ENCODE measurements around the gene PTH1R. TPM values are rescaled to one million over a fixed set of nuclear protein-coding genes. Genes with fewer than 3 reads are reported as not detected.
A peak's percentile ranks its signal among the peaks of the same experiment; 100 is the strongest.

Gene PTH1R
- total RNA-seq, 1 donor from 2014 or later = not detected

GRCh38 chr3:46884929-46885328, 7.4 kb downstream of the PTH1R start:
- no peak overlapping the region for H3K27ac Mint-ChIP-seq
- no peaks in the 10 kb centered on the region for H3K4me1 Mint-ChIP-seq (ENCODE audit: low read depth)
- DNase-seq (ENCODE audit: low spot score) = no peak
- H3K4me3 Mint-ChIP-seq = no peak overlapping the region
- H3K27me3 Mint-ChIP-seq (ENCODE audit: insufficient read depth) = peaks cover 65% of the 10 kb centered on the region
- intact Hi-C loops (cut with micrococcal nuclease) = no loop called here
- no peaks in the 10 kb centered on the region for H3K9me3 Mint-ChIP-seq
- no peaks in the 10 kb centered on the region for H3K36me3 Mint-ChIP-seq (ENCODE audit: low read depth)

DNA sequence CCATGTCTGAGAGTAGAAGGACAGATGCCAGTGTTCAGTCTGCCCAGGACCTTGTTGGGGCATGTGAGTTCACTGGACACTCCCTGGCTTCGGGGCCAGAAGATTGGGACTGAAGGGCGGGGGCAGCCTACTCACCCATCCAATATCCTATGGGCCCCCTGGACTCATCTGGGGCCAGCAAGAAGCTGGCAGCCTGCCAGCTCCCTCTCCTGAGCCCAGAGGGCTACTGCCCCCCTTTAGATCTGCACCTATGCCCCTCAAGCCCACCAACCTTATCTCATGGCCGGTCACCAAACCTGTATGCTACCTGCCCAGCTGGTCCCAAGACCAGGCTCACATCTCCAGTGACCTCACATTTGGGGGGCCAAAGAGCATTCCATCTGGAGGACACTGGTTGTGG, 8.1 kb downstream of the PTH1R start:
- Mint-ChIP-seq H3K27me3 (ENCODE audit: insufficient read depth) (peaks cover 59% of the 10 kb centered on the region), H3K9me3 (no peaks in the 10 kb centered on the region), H3K4me3 (no peak overlapping the region), H3K4me1 (ENCODE audit: low read depth) (no peaks in the 10 kb centered on the region), H3K27ac (no peak overlapping the region), H3K36me3 (ENCODE audit: low read depth) (no peaks in the 10 kb centered on the region)
- no peak for DNase-seq (ENCODE audit: low spot score)
- intact Hi-C loops (cut with micrococcal nuclease) = no loop called here

DNA sequence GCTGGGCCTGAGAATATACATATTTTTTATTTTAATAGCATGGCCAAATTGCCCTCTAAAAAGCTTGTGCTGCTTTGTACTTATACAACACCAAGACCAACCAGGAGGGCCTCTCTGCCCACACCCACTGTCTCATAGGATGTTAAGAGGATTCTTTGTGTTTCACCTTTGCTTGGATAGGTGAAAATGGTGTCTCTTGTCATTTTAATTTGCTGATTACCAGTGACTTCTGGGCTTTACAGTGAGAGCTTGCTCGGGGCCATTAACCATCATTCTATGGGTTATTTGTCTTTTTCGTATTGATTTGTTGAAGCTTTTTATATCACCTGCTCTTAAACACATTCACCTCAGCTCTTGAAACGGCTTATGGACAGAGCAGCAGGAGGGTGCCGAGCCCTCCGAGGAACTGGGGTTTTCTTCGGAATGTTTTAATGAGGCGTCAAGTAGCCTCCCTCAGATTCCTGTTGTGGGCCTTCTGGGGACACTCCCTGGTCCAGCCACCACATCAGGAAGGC, 10.5 kb downstream of the PTH1R start:
- Mint-ChIP-seq H3K9me3 (no peaks in the 10 kb centered on the region), H3K36me3 (ENCODE audit: low read depth) (no peaks in the 10 kb centered on the region), H3K27ac (no peak overlapping the region), H3K27me3 (ENCODE audit: insufficient read depth) (peaks cover 67% of the 10 kb centered on the region), H3K4me3 (no peak overlapping the region), H3K4me1 (ENCODE audit: low read depth) (no peaks in the 10 kb centered on the region)
- DNase-seq (ENCODE audit: low spot score) = no peak
- intact Hi-C loops (cut with micrococcal nuclease) = no loop called here

- Mint-ChIP-seq H3K36me3 (ENCODE audit: low read depth) (no peaks in the 10 kb centered on the region), H3K27me3 (ENCODE audit: insufficient read depth) (peaks cover 68% of the 10 kb centered on the region), H3K4me3 (no peak overlapping the region), H3K4me1 (ENCODE audit: low read depth) (no peaks in the 10 kb centered on the region), H3K27ac (no peak overlapping the region), H3K9me3 (no peaks in the 10 kb centered on the region)
- no peak for DNase-seq (ENCODE audit: low spot score)
- intact Hi-C loops (cut with micrococcal nuclease) = no loop called here
Observed at GRCh38 chr3:46888705-46889104, 11.2 kb downstream of the PTH1R start.

GRCh38 chr3:46889381-46890110, 12.0 kb downstream of the PTH1R start:
- H3K9me3 Mint-ChIP-seq = no peaks in the 10 kb centered on the region
- H3K4me3 Mint-ChIP-seq = no peak overlapping the region
- DNase-seq (ENCODE audit: low spot score) = no peak
- H3K27ac Mint-ChIP-seq = no peak overlapping the region
- H3K27me3 Mint-ChIP-seq (ENCODE audit: insufficient read depth) = peaks cover 67% of the 10 kb centered on the region
- H3K36me3 Mint-ChIP-seq (ENCODE audit: low read depth) = no peaks in the 10 kb centered on the region
- H3K4me1 Mint-ChIP-seq (ENCODE audit: low read depth) = no peaks in the 10 kb centered on the region
- intact Hi-C loops (cut with micrococcal nuclease) = no loop called here

DNA sequence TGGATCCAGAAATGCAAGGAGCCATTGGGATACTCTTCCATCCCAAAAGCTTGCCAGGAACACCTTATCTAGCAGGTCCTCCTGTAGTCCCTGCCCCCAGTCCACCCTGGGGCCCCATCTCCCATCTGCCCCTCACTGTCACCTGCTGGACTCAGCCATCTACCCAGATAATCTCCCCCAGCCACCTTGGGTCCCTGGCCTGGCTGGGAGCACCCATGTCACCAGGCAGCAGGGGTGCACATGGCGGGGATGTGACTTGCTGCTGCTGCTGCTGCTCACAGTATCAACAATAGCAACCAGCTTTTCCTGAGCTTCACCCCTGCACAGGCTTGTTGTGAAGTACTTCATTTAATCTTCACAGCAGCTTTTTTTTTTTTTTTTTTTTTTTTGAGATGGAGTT, 12.6 kb downstream of the PTH1R start:
- Mint-ChIP-seq H3K4me3 (no peak overlapping the region), H3K36me3 (ENCODE audit: low read depth) (no peaks in the 10 kb centered on the region), H3K27ac (no peak overlapping the region), H3K27me3 (ENCODE audit: insufficient read depth) (peaks cover 63% of the 10 kb centered on the region), H3K4me1 (ENCODE audit: low read depth) (peaks cover 2% of the 10 kb centered on the region), H3K9me3 (no peaks in the 10 kb centered on the region)
- no peak for DNase-seq (ENCODE audit: low spot score)
- intact Hi-C loops (cut with micrococcal nuclease) = no loop called here

- Mint-ChIP-seq H3K9me3 (no peaks in the 10 kb centered on the region), H3K36me3 (ENCODE audit: low read depth) (no peaks in the 10 kb centered on the region), H3K27ac (no peak overlapping the region), H3K4me1 (ENCODE audit: low read depth) (peaks cover 4% of the 10 kb centered on the region), H3K27me3 (ENCODE audit: insufficient read depth) (peaks cover 62% of the 10 kb centered on the region), H3K4me3 (no peak overlapping the region)
- intact Hi-C loops (cut with micrococcal nuclease) = no loop called here
- no peak for DNase-seq (ENCODE audit: low spot score)
Observed at GRCh38 chr3:46891132-46891531, 13.6 kb downstream of the PTH1R start.

GRCh38 chr3:46892285-46893145, 15.0 kb downstream of the PTH1R start:
- Mint-ChIP-seq H3K4me3 (peak overlapping the region; percentile 57), H3K27ac (no peak overlapping the region), H3K9me3 (no peaks in the 10 kb centered on the region), H3K36me3 (ENCODE audit: low read depth) (no peaks in the 10 kb centered on the region), H3K4me1 (ENCODE audit: low read depth) (peaks cover 4% of the 10 kb centered on the region), H3K27me3 (ENCODE audit: insufficient read depth) (peaks cover 53% of the 10 kb centered on the region)
- intact Hi-C loops (cut with micrococcal nuclease) = no loop called here
- DNase-seq (ENCODE audit: low spot score) = no peak

DNA sequence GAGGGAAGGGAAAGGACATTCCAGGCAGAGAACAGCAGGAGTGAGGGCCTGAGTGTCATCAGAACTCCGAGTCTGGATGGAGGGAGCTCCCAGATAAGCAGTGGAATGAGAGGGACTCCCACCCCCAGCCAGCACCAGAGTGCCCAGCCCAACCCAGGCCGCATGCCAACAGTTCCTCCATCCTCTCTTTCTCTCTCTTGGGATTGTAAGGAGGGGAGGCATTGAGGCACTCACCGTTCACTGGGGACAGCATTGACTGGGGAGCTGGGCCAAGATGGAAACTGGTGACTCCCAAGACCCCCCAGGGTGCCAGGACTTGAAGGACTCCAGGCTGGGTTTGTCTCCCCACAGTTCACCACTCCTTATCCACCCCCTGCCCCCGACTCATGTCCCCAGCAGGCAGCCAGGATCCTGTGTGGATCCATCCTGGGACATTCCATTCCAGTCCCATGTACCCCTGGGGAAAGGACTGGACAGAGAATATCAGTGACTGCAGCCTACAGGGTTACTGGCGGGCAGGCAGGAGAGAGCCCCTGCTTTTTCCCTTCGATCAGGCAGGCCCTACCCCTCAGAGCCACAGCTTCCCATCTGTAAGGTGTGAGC, 15.7 kb downstream of the PTH1R start:
- H3K4me1 Mint-ChIP-seq (ENCODE audit: low read depth) = peaks cover 4% of the 10 kb centered on the region
- H3K27me3 Mint-ChIP-seq (ENCODE audit: insufficient read depth) = peaks cover 53% of the 10 kb centered on the region
- DNase-seq (ENCODE audit: low spot score) = no peak
- H3K9me3 Mint-ChIP-seq = no peaks in the 10 kb centered on the region
- no peak overlapping the region for H3K27ac Mint-ChIP-seq
- H3K36me3 Mint-ChIP-seq (ENCODE audit: low read depth) = no peaks in the 10 kb centered on the region
- H3K4me3 Mint-ChIP-seq = no peak overlapping the region
- intact Hi-C loops (cut with micrococcal nuclease) = no loop called here

DNA sequence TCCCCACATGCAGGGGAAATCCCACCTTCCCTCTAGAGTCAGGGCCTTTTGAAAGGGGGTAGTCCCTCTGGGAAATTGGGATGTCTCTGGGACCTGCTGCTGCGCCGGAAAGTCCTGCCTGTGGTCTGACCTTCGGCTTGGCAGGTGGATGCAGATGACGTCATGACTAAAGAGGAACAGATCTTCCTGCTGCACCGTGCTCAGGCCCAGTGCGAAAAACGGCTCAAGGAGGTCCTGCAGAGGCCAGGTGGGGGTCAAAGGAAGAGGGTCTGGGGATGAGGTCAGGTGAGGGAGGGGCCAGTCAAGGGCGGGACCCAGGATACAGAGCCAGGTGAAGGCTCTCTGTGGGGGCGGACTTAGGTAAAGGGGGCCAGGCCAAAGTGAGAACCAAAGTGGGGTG, 16.2 kb downstream of the PTH1R start:
- Mint-ChIP-seq H3K4me1 (ENCODE audit: low read depth) (peaks cover 4% of the 10 kb centered on the region), H3K27ac (no peak overlapping the region), H3K4me3 (no peak overlapping the region), H3K36me3 (ENCODE audit: low read depth) (no peaks in the 10 kb centered on the region), H3K27me3 (ENCODE audit: insufficient read depth) (peaks cover 51% of the 10 kb centered on the region), H3K9me3 (no peaks in the 10 kb centered on the region)
- intact Hi-C loops (cut with micrococcal nuclease) = no loop called here
- DNase-seq (ENCODE audit: low spot score) = no peak

DNA sequence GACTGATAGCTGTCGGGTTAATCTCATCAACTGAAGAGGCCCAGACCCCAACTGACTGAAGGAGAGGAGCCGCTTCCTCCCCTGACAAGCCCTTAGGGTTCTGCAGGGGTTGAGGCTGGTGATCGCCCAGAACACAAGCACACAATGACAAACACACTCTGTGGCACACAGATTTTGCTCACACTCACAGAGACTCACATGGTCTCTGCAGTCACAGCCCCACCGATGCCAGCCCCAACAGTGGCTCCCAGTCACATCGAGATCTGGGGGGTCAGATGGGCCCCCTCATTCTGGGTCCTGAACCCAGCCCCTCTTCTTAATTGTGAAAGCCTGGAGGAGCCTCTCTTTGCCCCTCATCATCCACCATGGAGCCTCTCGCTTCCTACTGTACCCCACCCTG, 16.7 kb downstream of the PTH1R start:
- DNase-seq (ENCODE audit: low spot score) = no peak
- H3K27ac Mint-ChIP-seq = no peak overlapping the region
- H3K36me3 Mint-ChIP-seq (ENCODE audit: low read depth) = no peaks in the 10 kb centered on the region
- no peak overlapping the region for H3K4me3 Mint-ChIP-seq
- intact Hi-C loops (cut with micrococcal nuclease) = no loop called here
- H3K27me3 Mint-ChIP-seq (ENCODE audit: insufficient read depth) = peaks cover 54% of the 10 kb centered on the region
- peaks cover 4% of the 10 kb centered on the region for H3K4me1 Mint-ChIP-seq (ENCODE audit: low read depth)
- H3K9me3 Mint-ChIP-seq = no peaks in the 10 kb centered on the region

DNA sequence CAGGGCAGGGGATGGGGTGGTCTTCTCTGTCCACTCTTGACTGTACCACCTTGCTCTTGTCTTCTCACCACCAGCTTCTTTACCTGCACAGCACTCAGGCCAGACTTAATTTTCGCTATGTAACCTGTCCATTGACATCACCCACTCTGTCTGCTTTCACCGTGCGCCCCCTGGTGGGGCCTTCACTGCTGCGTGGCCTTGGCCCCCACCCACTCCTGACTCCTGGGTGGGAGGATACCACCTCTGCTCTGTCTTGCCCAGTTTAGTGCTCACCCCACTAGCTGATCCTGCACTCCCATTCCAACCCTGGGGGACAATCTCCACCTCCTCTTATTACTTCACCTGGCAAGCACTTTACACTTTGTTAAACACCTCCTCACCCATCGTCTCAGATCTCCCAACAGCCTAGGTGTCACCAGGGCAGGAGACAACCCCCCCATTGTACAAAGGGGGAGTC, 17.7 kb downstream of the PTH1R start:
- intact Hi-C loops (cut with micrococcal nuclease) = loop anchor here (1.0 kb wide), 3 partner anchors 29 to 407 kb away; no protein-coding TSS in a partner anchor
- H3K27me3 Mint-ChIP-seq (ENCODE audit: insufficient read depth) = peaks cover 55% of the 10 kb centered on the region

DNA sequence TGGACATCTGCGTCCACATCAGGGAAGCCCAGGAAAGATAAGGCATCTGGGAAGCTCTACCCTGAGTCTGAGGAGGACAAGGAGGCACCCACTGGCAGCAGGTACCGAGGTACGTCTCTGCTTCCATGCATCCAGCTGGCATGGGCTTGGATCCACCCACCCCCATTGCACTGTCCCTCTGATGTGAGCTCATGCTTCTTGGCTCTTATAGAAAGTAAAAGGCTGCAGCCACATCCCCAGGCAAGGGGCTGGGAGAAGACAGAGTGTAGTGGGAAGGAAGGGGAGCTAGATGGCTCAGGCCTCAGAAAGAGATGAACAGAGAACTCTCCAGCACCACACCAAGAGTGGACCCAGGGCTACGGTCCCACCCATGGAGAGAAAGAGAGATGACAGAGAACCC, 18.2 kb downstream of the PTH1R start:
- Mint-ChIP-seq H3K27me3 (ENCODE audit: insufficient read depth) (peaks cover 56% of the 10 kb centered on the region), H3K27ac (no peak overlapping the region), H3K36me3 (ENCODE audit: low read depth) (no peaks in the 10 kb centered on the region), H3K4me3 (no peak overlapping the region), H3K9me3 (no peaks in the 10 kb centered on the region), H3K4me1 (ENCODE audit: low read depth) (peaks cover 4% of the 10 kb centered on the region)
- intact Hi-C loops (cut with micrococcal nuclease) = loop anchor here (1.0 kb wide), 3 partner anchors 29 to 407 kb away; no protein-coding TSS in a partner anchor
- DNase-seq (ENCODE audit: low spot score) = no peak

More for the DNA sequence above, 17.7 kb downstream of the PTH1R start:
- Mint-ChIP-seq H3K9me3 (no peaks in the 10 kb centered on the region), H3K27ac (no peak overlapping the region), H3K36me3 (ENCODE audit: low read depth) (no peaks in the 10 kb centered on the region), H3K4me1 (ENCODE audit: low read depth) (peaks cover 4% of the 10 kb centered on the region), H3K4me3 (no peak overlapping the region)
- peak; percentile 61 for DNase-seq (ENCODE audit: low spot score)

Measured in activated T-helper 1 cell treated with anti-CD3 and anti-CD28 coated beads, Interleukin-12 subunit alpha, Interleukin-12 subunit beta, Interleukin-2, Interleukin-4 antibody, amounts not matched to agents 30 ng/mL and 10 ng/mL and 1 ng/mL, durations not matched to agents 14 hours and 24 hours and 36 hours (primary cell).